ENCODE measurements around the gene ADGRV1.

GRCh38 chr5:90875456-90875855 lies 316.9 kb downstream of the ADGRV1 start:
- no peak for TF ChIP-seq POLR2AphosphoS5 (IDR thresholded peaks at IDR 0.05; ENCODE audit: low read depth, low read length)
- no peak for TF ChIP-seq REST (IDR thresholded peaks at IDR 0.05; ENCODE audit: insufficient read depth in 1 of 2, low read depth in 2 of 2, low read length in 2 of 2)

Data from PFSK-1 (cell line).